H9 (cell line): ENCODE measurements around the gene USPL1. TPM values are rescaled to one million over a fixed set of nuclear protein-coding genes. Genes with fewer than 3 reads are reported as not detected.

Source experiments
- DNase-seq: peaks from one replicate; pipeline ENCODE4 v3.0.0-alpha.2; 2017
- H2AFZ ChIP-seq: one replicate; pipeline ENCODE4 v1.6.1; 2013; ENCODE audit warnings: mild to moderate bottlenecking, low read length, control low read depth, moderate library complexity
- H2AK5ac ChIP-seq: 2 replicates; pipeline ENCODE4 v1.6.1; 2013; ENCODE audit warnings: low read length, control low read depth, mixed read lengths; ENCODE audit not compliant: insufficient read length
- H2BK120ac ChIP-seq: one replicate; pipeline ENCODE4 v1.6.1; 2013; ENCODE audit warnings: low read depth, mild to moderate bottlenecking, low read length, control low read depth, inconsistent platforms; ENCODE audit not compliant: poor library complexity, severe bottlenecking
- H2BK12ac ChIP-seq: 2 replicates; pipeline ENCODE4 v1.6.1; 2013; ENCODE audit warnings: low read length, control low read depth, mixed read lengths, low read depth; ENCODE audit not compliant: insufficient read length
- H2BK15ac ChIP-seq: 2 replicates; pipeline ENCODE4 v1.6.1; 2013; ENCODE audit warnings: low read depth, low read length, control low read depth
- H2BK20ac ChIP-seq: one replicate; pipeline ENCODE4 v1.6.1; 2013; ENCODE audit warnings: low read depth, mild to moderate bottlenecking, low read length, control low read depth, inconsistent platforms; ENCODE audit not compliant: poor library complexity, severe bottlenecking
- H2BK5ac ChIP-seq: 2 replicates; pipeline ENCODE4 v1.6.1; 2013; ENCODE audit warnings: low read length, control low read depth, mixed read lengths; ENCODE audit not compliant: insufficient read length
- H3K14ac ChIP-seq: 2 replicates; pipeline ENCODE4 v1.6.1; 2013; ENCODE audit warnings: low read length, control low read depth; ENCODE audit not compliant: insufficient read depth
- H3K18ac ChIP-seq: 2 replicates; pipeline ENCODE4 v1.6.1; 2013; ENCODE audit warnings: low read depth, mild to moderate bottlenecking, mixed read lengths, low read length, control low read depth; ENCODE audit not compliant: insufficient read length
- H3K23ac ChIP-seq: 2 replicates; pipeline ENCODE4 v1.6.1; 2013; ENCODE audit warnings: low read length, control low read depth, mixed read lengths, low read depth; ENCODE audit not compliant: insufficient read length
- H3K23me2 ChIP-seq: 2 replicates; pipeline ENCODE4 v1.6.1; 2013; ENCODE audit warnings: low read depth, mild to moderate bottlenecking, mixed read lengths, low read length, control low read depth; ENCODE audit not compliant: insufficient read length, poor library complexity, severe bottlenecking
- H3K27ac ChIP-seq: 2 replicates; pipeline ENCODE4 v1.5.1; 2013; ENCODE audit warnings: low read length, control low read depth, mixed read lengths, low read depth; ENCODE audit not compliant: insufficient read length
- H3K27me3 ChIP-seq: 2 replicates; pipeline ENCODE4 v1.6.1; 2013; ENCODE audit warnings: low read length, control low read depth, inconsistent platforms; ENCODE audit not compliant: insufficient read depth
- H3K4ac ChIP-seq: 2 replicates; pipeline ENCODE4 v1.6.1; 2013; ENCODE audit warnings: low read depth, mild to moderate bottlenecking, control low read depth, inconsistent platforms, low read length, moderate library complexity
- H3K4me1 ChIP-seq: 2 replicates; pipeline ENCODE4 v1.6.1; 2013; ENCODE audit warnings: low read length, control low read depth, inconsistent platforms; ENCODE audit not compliant: insufficient read depth
- H3K4me2 ChIP-seq: 2 replicates; pipeline ENCODE4 v1.6.1; 2013; ENCODE audit warnings: low read length, control low read depth, mixed read lengths; ENCODE audit not compliant: insufficient read length, insufficient read depth
- H3K56ac ChIP-seq: 2 replicates; pipeline ENCODE4 v1.6.1; 2013; ENCODE audit warnings: low read depth, mild to moderate bottlenecking, mixed read lengths, low read length, control low read depth; ENCODE audit not compliant: insufficient read length
- H3K79me1 ChIP-seq: 2 replicates; pipeline ENCODE4 v1.6.1; 2013; ENCODE audit warnings: low read depth, mild to moderate bottlenecking, moderate library complexity, low read length, control low read depth, inconsistent platforms; ENCODE audit not compliant: insufficient read depth, poor library complexity, severe bottlenecking
- H3K79me2 ChIP-seq: 2 replicates; pipeline ENCODE4 v1.6.1; 2013; ENCODE audit warnings: low read length, control low read depth, inconsistent platforms; ENCODE audit not compliant: insufficient read depth
- H3K9ac ChIP-seq: 2 replicates; pipeline ENCODE4 v1.6.1; 2013; ENCODE audit warnings: low read length, control low read depth, mixed read lengths; ENCODE audit not compliant: insufficient read length; ENCODE audit errors: extremely low read depth
- H3K9me3 ChIP-seq: one replicate; pipeline ENCODE4 v1.6.1; 2013; ENCODE audit warnings: low read depth, low read length, inconsistent platforms; ENCODE audit not compliant: control insufficient read depth
- H3T11ph ChIP-seq: one replicate; pipeline ENCODE4 v1.6.1; 2013; ENCODE audit warnings: mild to moderate bottlenecking, low read length, control low read depth, inconsistent platforms
- H4K20me1 ChIP-seq: one replicate; pipeline ENCODE4 v1.6.1; 2013; ENCODE audit not compliant: control insufficient read depth, insufficient read length, insufficient read depth
- H4K5ac ChIP-seq: 2 replicates; pipeline ENCODE4 v1.6.1; 2013; ENCODE audit warnings: low read depth, mild to moderate bottlenecking, mixed read lengths, low read length, control low read depth; ENCODE audit not compliant: insufficient read length
- H4K8ac ChIP-seq: replicated peaks from 2 replicates; pipeline ENCODE4 v1.6.1; 2013; ENCODE audit warnings: low read length, control low read depth, mixed read lengths, low read depth; ENCODE audit not compliant: insufficient read length
- H4K91ac ChIP-seq: 2 replicates; pipeline ENCODE4 v1.6.1; 2013; ENCODE audit warnings: low read depth, mild to moderate bottlenecking, moderate library complexity, mixed read lengths, low read length, control low read depth; ENCODE audit not compliant: insufficient read length
- H3K27ac Mint-ChIP-seq, 3 experiments: 2 replicates in 2 of 3; 3 replicates in 1 of 3; pipeline ENCODE4 v1.8.0; 2020 to 2021; ENCODE audit warnings: mixed read lengths in 3 of 3, mild to moderate bottlenecking in 1 of 3, moderate library complexity in 1 of 3
- H3K27me3 Mint-ChIP-seq: 2 replicates; pipeline ENCODE4 v1.8.0; 2021; ENCODE audit warnings: low read depth, mild to moderate bottlenecking, moderate library complexity, mixed read lengths
- H3K36me3 Mint-ChIP-seq, 3 experiments: 2 replicates in 2 of 3; 3 replicates in 1 of 3; pipeline ENCODE4 v1.8.0; 2020 to 2021; ENCODE audit warnings: low read depth in 3 of 3, mixed read lengths in 3 of 3; ENCODE audit not compliant: insufficient read depth in 1 of 3
- H3K4me1 Mint-ChIP-seq, 2 experiments: 2 replicates each; pipeline ENCODE4 v1.8.0; 2020; ENCODE audit warnings: mixed read lengths in 2 of 2
- H3K4me3 Mint-ChIP-seq, 2 experiments: 2 replicates in 1 of 2; 3 replicates in 1 of 2; pipeline ENCODE4 v1.8.0; 2020 to 2021; ENCODE audit warnings: mild to moderate bottlenecking in 2 of 2, mixed read lengths in 2 of 2, moderate library complexity in 1 of 2
- H3K9me3 Mint-ChIP-seq, 2 experiments: 2 replicates in 1 of 2; 3 replicates in 1 of 2; pipeline ENCODE4 v1.8.0; 2020; ENCODE audit warnings: mild to moderate bottlenecking in 2 of 2, mixed read lengths in 2 of 2, moderate library complexity in 1 of 2
- WGBS: extraction: QIAGEN DNeasy Blood & Tissue Kit; methylation state at CpG from one replicate; pipeline ENCODE4 v1.1.7; 2013; ENCODE audit warnings: missing lambda C conversion rate, low lambda C conversion rate, mixed read lengths; ENCODE audit not compliant: insufficient read length; ENCODE audit errors: extremely low coverage; 5-methylcytosine and 5-hydroxymethylcytosine counted together
- total RNA-seq: library from RNA; stranded (reverse); gene quantifications from 2 replicates; pipeline ENCODE4 v1.2.1, GENCODE V29; 2021
- TF ChIP-seq, protein P1 (sequence below): fragments of 200-600 bp; sonication (generic); conservative IDR thresholded peaks from 3 replicates; pipeline ENCODE4 v1.8.0; 2021; ENCODE audit warnings: antibody characterized with exemption, mild to moderate bottlenecking

The USPL1 gene
- total RNA-seq, 1 experiment from 2014 or later = 17.6 TPM

DNA sequence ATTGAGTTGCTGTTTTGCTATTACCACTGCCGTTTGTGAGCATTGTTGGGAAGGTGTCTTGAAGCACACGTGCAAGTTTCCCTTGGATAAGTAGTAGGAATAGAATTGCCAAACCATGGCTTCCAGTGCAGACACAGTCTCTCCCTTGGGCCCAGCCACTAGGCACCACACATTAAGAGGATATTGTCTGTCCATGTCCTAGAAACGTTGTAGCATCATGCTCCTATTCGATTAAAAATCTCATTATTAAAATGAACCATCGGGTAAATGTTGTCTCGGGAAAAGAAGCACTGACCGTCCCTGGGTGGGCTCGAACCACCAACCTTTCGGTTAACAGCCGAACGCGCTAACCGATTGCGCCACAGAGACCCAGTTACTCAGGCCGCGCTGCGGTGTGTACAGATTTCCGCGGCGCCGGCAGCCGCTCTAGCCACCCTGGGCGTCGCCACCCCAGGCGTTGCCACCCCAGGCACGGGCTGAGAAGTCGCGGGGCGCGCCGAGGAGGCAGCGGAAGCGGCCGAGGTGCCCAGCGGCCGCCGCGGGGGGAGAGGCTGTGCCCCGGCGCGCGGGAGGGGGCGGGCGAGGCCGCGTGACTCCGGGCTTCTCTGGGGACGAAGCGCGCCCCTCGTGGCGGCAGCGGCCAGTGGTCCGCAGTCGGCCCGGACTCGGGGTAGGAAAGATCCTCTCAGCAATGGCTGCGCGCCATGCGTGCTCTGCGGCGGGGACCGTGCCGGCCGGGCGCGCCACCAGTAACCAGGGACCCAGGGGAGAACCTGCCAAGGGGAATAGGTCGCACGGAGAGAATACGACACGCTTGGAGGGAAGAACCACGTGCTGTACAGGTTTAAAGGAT lies 56.2 kb downstream of the USPL1 start:
- Histone ChIP-seq H3K4me2 (peak overlapping the region; percentile 81), H3K9ac (peak overlapping the region; percentile 27), H2BK12ac (no peak overlapping the region), H2AK5ac (no peak overlapping the region), H3K4ac (no peak overlapping the region), H3K79me1 (no peaks in the 10 kb centered on the region), H3K23me2 (no peaks in the 10 kb centered on the region), H3K18ac (peak overlapping the region; percentile 32), H3K56ac (no peak overlapping the region), H2BK15ac (no peak overlapping the region), H2BK120ac (no peak overlapping the region), H4K91ac (no peak overlapping the region), H3K23ac (no peak overlapping the region), H3T11ph (no peak overlapping the region), H4K20me1 (no peaks in the 10 kb centered on the region), H3K9me3 (no peaks in the 10 kb centered on the region), H3K27ac (no peak overlapping the region), H4K5ac (no peak overlapping the region), H3K79me2 (no peaks in the 10 kb centered on the region), H4K8ac (no peak overlapping the region), H2BK20ac (no peak overlapping the region), H2BK5ac (no peak overlapping the region), H2AFZ (no peak overlapping the region), H3K27me3 (no peaks in the 10 kb centered on the region), H3K4me1 (no peaks in the 10 kb centered on the region), H3K14ac (peak overlapping the region; percentile 87)
- H3K9me3 Mint-ChIP-seq = peaks cover 0 to 3% of the 10 kb centered on the region in 2 experiments; a peak in 1 of 5 replicates
- peak; percentile 84 for DNase-seq
- TF ChIP-seq, protein P1, sequence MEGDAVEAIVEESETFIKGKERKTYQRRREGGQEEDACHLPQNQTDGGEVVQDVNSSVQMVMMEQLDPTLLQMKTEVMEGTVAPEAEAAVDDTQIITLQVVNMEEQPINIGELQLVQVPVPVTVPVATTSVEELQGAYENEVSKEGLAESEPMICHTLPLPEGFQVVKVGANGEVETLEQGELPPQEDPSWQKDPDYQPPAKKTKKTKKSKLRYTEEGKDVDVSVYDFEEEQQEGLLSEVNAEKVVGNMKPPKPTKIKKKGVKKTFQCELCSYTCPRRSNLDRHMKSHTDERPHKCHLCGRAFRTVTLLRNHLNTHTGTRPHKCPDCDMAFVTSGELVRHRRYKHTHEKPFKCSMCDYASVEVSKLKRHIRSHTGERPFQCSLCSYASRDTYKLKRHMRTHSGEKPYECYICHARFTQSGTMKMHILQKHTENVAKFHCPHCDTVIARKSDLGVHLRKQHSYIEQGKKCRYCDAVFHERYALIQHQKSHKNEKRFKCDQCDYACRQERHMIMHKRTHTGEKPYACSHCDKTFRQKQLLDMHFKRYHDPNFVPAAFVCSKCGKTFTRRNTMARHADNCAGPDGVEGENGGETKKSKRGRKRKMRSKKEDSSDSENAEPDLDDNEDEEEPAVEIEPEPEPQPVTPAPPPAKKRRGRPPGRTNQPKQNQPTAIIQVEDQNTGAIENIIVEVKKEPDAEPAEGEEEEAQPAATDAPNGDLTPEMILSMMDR = peak; percentile 86
- peak overlapping the region; percentile 86 to 90 for H3K4me3 Mint-ChIP-seq
- no peaks in the 10 kb centered on the region for H3K36me3 Mint-ChIP-seq
- 0 out of 4 replicates have a peak, but pooled peaks cover 2 to 4% of the 10 kb centered on the region in 2 experiments for H3K4me1 Mint-ChIP-seq
- peaks cover 22% of the 10 kb centered on the region for H3K27me3 Mint-ChIP-seq
- no CpG with 5 or more reads among the region's 72 CpGs for WGBS
- peak overlapping the region in 1 of 3 experiments; percentile 89; a peak in 2 of 7 replicates for H3K27ac Mint-ChIP-seq
